ENCODE data around the gene PRRT2. TPM values are rescaled to one million over a fixed set of nuclear protein-coding genes. Genes with fewer than 3 reads are reported as not detected.

Gene PRRT2
- total RNA-seq, 2 experiments from 2014 or later, result 1.5 to 2.0 TPM

DNA sequence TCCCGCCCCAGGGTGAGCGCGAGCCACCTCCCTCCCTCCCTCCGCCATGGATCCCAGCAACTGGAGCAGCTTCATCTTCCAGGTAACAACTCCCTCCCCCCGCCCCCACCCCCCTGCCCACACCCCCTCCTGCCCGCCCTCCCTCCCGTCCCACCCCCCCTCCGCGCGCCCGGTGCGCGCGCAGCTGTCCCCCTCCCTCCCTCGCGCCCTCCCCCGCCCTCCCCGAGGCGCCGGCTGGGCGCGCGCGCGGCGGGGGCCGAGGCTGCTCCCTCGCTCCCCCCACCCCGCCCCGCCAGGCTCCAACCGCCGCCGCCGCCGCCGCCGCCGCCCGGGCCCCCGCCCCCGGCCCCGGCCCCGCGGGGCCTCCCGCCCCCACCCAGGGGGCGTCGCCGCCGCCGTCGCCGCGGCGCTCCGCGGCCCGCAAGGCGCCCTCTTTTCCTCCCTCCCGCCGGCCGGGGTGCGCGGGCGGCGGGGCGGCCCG is 5.9 kb upstream of the PRRT2 start, which contains the start of gene MAZ:
MAZ (plus strand) TSS at position 431 of the 481 bp plus-strand sequence. CDS start 173 bp downstream, outside the sequence.
- Mint-ChIP-seq H3K27me3 (no peaks in the 10 kb centered on the region), H3K9me3 (no peaks in the 10 kb centered on the region), H3K36me3 (ENCODE audit: low read depth) (peaks cover 70% of the 10 kb centered on the region), H3K4me3 (peak within 1 kb of the TSS; percentile 90), H3K4me1 (ENCODE audit: low read depth) (peaks cover 33% of the 10 kb centered on the region), H3K27ac (peak within 1 kb of the TSS; percentile 96)
- intact Hi-C loops (cut with micrococcal nuclease), result no loop called here
- ATAC-seq (peak; percentile 1), DNase-seq (no peak)
- ChIA-PET POLR2A (interaction anchor here (0.6 to 9.5 kb wide), 8 partner anchors 14 to 1252 kb away, joined by 3 to 167 read pairs (median 12); partner anchors contain the start of genes HIRIP3, INO80E, KIF22 and MVP), CTCF (interaction anchor here (3.0 kb wide), 1 partner anchor 42 kb away, joined by 27 read pairs; no protein-coding TSS in a partner anchor)
- no peak for TF ChIP-seq CTCF (IDR thresholded peaks at IDR 0.05)

GRCh38 chr16:29806641-29807425 is 5.2 kb upstream of the PRRT2 start:
- TF ChIP-seq CTCF (IDR thresholded peaks at IDR 0.05), result no peak
- POLR2A ChIA-PET, result interaction anchor here (0.6 to 9.5 kb wide), 13 partner anchors 15 to 1253 kb away, joined by 3 to 167 read pairs (median 6); partner anchors contain the start of genes ALDOA, HIRIP3, INO80E and KIF22
- H3K27me3 Mint-ChIP-seq, result no peaks in the 10 kb centered on the region
- peak overlapping the region; percentile 96 for H3K27ac Mint-ChIP-seq
- DNase-seq (peak; percentile 80), ATAC-seq (no peak)
- H3K9me3 Mint-ChIP-seq, result no peaks in the 10 kb centered on the region
- intact Hi-C loops (cut with micrococcal nuclease), result no loop called here
- H3K36me3 Mint-ChIP-seq (ENCODE audit: low read depth), result peaks cover 64% of the 10 kb centered on the region
- peaks cover 40% of the 10 kb centered on the region for H3K4me1 Mint-ChIP-seq (ENCODE audit: low read depth)
- H3K4me3 Mint-ChIP-seq, result peak overlapping the region; percentile 90
- CTCF ChIA-PET, result interaction anchor here (1.1 to 3.0 kb wide), 9 partner anchors 12 to 106 kb away, joined by 3 to 63 read pairs (median 9); partner anchors contain the start of genes KIF22, MVP and PAGR1

GRCh38 chr16:29807426-29808218 is 4.4 kb upstream of the PRRT2 start:
- peak overlapping the region; percentile 90 for H3K4me3 Mint-ChIP-seq
- ChIA-PET POLR2A (interaction anchor here (0.6 to 9.5 kb wide), 22 partner anchors 10 to 928 kb away, joined by 3 to 167 read pairs (median 4); partner anchors contain the start of genes ALDOA, HIRIP3, INO80E and KIF22), CTCF (interaction anchor here (0.7 to 3.0 kb wide), 13 partner anchors 12 to 119 kb away, joined by 3 to 63 read pairs (median 7); partner anchors contain the start of genes KIF22, MVP and PAGR1)
- ATAC-seq (peak; percentile 15), DNase-seq (peak; percentile 94)
- no peaks in the 10 kb centered on the region for H3K9me3 Mint-ChIP-seq
- H3K36me3 Mint-ChIP-seq (ENCODE audit: low read depth), result peaks cover 59% of the 10 kb centered on the region
- no peak for TF ChIP-seq CTCF (IDR thresholded peaks at IDR 0.05)
- peaks cover 45% of the 10 kb centered on the region for H3K4me1 Mint-ChIP-seq (ENCODE audit: low read depth)
- peak overlapping the region; percentile 96 for H3K27ac Mint-ChIP-seq
- H3K27me3 Mint-ChIP-seq, result no peaks in the 10 kb centered on the region
- intact Hi-C loops (cut with micrococcal nuclease), result no loop called here

DNA sequence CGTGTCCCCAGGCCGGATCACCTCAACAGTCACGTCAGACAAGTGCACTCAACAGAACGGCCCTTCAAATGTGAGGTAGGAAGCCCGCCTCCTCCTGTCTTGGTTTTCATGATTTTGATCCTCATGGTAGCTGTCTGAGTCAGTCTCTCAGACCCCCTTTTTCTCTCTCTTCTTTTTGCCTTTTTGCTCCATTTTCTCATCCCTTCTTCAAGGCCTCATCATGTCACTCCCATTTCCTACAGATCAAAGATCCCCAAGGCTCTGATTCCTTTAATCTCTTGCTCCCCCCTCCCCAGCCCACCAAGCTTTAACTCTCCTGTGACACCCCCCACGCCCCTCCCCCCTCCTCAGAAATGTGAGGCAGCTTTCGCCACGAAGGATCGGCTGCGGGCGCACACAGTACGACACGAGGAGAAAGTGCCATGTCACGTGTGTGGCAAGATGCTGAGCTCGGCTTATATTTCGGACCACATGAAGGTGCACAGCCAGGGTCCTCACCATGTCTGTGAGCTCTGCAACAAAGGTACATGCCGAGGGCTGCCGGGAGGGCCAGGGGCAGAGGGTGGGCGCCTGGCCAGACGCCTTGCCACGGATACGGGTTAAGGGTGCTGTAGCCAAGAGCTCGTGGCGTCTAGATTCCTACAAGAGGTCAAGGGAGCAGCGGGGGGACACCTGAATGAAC is 3.6 kb upstream of the PRRT2 start:
- ATAC-seq (no peak), DNase-seq (peak; percentile 61)
- H3K9me3 Mint-ChIP-seq, result no peaks in the 10 kb centered on the region
- TF ChIP-seq CTCF (IDR thresholded peaks at IDR 0.05), result no peak
- intact Hi-C loops (cut with micrococcal nuclease), result no loop called here
- H3K27me3 Mint-ChIP-seq, result no peaks in the 10 kb centered on the region
- H3K4me3 Mint-ChIP-seq, result peak overlapping the region; percentile 90
- H3K27ac Mint-ChIP-seq, result peak overlapping the region; percentile 96
- H3K36me3 Mint-ChIP-seq (ENCODE audit: low read depth), result peaks cover 55% of the 10 kb centered on the region
- ChIA-PET POLR2A (interaction anchor here (0.5 to 9.5 kb wide), 22 partner anchors 11 to 377 kb away, joined by 3 to 167 read pairs (median 5); partner anchors contain the start of genes HIRIP3, INO80E, KIF22 and MVP), CTCF (interaction anchor here (0.7 to 3.0 kb wide), 12 partner anchors 11 to 119 kb away, joined by 3 to 63 read pairs (median 7); partner anchors contain the start of genes KIF22, MVP and PAGR1)
- peaks cover 46% of the 10 kb centered on the region for H3K4me1 Mint-ChIP-seq (ENCODE audit: low read depth)
